GM21528 (cell line): ENCODE results near the gene SYTL1.

Experiments used
- ATAC-seq: cut with Tn5 transposase; IDR thresholded peaks from one replicate; pipeline ENCODE4 v1.9.1; 2021; ENCODE audit warnings: mild to moderate bottlenecking, moderate library complexity; ENCODE audit not compliant: unreplicated experiment, low FRiP score

The SYTL1 gene

GRCh38 chr1:27341525-27342252, at the start of gene SYTL1:
Gene SYTL1 (plus strand): TSS chr1:27342022. CDS start chr1:27345335, 3,313 bp downstream.
- peak; percentile 50 for ATAC-seq

GRCh38 chr1:27292106-27292505, 49.7 kb upstream of the SYTL1 start:
- ATAC-seq = no peak

GRCh38 chr1:27293915-27294314, 47.9 kb upstream of the SYTL1 start:
- ATAC-seq = no peak

GRCh38 chr1:27296773-27297291, 45.0 kb upstream of the SYTL1 start:
- no peak for ATAC-seq

GRCh38 chr1:27297903-27298302, 43.9 kb upstream of the SYTL1 start:
- no peak for ATAC-seq

GRCh38 chr1:27298632-27299384, 43.0 kb upstream of the SYTL1 start:
- ATAC-seq = no peak

DNA sequence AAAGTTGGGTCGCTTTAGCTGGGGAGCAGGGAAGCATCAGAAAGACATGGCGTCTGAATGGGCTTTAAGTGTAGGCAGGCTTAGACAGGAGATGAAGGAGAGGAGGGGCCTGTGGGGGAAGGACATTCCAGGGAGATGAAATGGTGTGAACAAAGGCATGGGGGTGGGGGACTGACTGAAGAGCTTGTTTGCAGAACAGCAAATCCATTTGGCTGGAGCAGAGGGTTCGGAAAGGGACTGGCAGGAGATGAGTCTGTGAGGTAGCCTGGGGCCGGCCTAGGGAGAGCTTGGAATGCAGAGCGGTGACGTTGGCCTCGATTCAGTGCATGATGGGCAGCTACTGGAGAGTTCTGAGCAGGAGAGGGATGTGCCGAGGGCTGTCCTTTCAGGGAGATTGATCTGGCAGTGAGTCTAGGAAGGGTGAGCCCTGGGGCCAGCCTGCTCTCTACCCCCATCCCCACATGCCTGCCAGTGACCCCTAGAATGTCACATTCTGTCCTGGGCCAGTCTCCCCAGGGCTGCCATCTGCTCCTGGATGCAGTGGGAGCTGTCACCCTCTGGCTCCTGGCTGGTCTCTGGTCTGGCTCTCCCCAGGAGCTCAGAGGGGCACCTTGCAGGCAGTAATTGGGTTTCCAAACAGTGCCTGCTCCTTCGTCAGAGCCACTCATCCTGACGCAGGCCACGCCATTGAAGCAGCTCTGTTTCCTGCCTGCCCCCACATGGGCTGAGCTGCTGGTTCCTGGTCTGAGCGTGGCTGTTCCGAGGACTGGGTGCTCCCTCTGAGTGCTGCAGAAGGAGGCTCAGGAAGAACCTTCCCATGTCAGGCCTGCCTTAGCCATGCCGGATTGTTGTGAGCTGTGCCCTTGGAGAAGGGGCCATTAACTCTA, 42.2 kb upstream of the SYTL1 start:
- no peak for ATAC-seq

- no peak for ATAC-seq
These were observed 41.3 kb upstream of the SYTL1 start for GRCh38 chr1:27300341-27301051.

GRCh38 chr1:27301052-27301422, 40.8 kb upstream of the SYTL1 start:
- ATAC-seq = no peak

DNA sequence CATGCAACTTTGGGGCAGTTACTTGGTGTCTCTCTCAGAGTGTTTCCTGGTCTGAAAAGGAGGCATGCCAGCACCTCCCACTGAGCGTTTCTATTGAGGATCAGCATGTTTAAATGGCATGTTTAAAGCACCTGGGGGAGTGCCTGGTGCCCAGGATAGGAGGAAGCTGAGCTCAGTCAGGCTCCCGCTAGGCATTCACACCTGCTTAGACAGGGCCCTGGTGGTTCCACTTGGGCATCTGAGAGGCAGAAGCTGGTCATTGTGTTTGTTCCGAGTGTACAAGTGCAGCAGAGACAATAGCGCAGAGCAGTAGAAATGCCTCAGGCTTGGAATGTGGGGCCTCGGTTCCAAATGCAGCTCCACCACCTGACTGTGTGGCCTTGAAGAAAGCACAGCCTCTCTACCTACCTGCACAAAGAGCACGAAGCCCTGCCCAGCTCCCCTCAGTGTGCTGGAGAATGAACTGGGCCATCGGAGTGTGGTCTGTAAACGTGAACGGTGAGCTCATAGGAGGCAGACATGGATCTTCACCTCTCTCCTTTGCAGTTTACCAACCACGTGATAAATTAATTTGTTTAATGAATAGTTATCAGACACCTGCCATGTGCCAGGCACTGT, 40.1 kb upstream of the SYTL1 start:
- no peak for ATAC-seq

DNA sequence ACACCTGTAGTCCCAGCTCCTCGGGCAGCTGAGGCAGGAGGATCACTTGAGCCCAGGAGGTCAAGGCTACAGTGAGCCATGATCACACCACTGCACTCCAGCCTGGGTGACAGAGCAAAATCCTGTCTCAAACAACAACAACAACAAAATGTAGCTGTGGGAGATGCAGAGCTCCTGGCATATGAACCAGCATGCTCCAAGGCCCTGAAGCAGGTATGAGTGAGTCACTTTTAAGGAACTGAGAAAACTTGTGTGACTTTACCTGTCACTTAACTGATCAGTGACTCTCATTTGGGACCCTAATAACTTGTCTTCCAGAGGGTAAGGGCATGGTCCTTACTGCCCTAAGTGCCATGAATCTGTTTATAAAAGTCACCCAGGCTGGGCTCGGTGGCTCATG, 39.2 kb upstream of the SYTL1 start:
- ATAC-seq = no peak

GRCh38 chr1:27303509-27303908, 38.3 kb upstream of the SYTL1 start:
- no peak for ATAC-seq

GRCh38 chr1:27306071-27306470, 35.8 kb upstream of the SYTL1 start:
- no peak for ATAC-seq

- ATAC-seq = no peak
These were observed 34.7 kb upstream of the SYTL1 start for GRCh38 chr1:27306892-27307761.

- no peak for ATAC-seq
These were observed 33.8 kb upstream of the SYTL1 start for GRCh38 chr1:27307874-27308598.

GRCh38 chr1:27314169-27314568, 27.7 kb upstream of the SYTL1 start:
- no peak for ATAC-seq

- ATAC-seq = no peak
These were observed 27.1 kb upstream of the SYTL1 start for GRCh38 chr1:27314737-27315136.

- ATAC-seq = no peak
These were observed 25.0 kb upstream of the SYTL1 start for GRCh38 chr1:27316860-27317259.
